Endodermal cell (in vitro differentiated cells): ENCODE results near the gene RASL11B. TPM values are rescaled to one million over a fixed set of nuclear protein-coding genes. Genes with fewer than 3 reads are reported as not detected.

Experiments
- DNase-seq: peaks from one replicate; pipeline ENCODE4 v3.0.0-alpha.2; 2017
- H3K27ac ChIP-seq: 2 replicates; pipeline ENCODE4 v1.5.1; 2013; ENCODE audit warnings: mild to moderate bottlenecking, low read depth, low read length, moderate library complexity
- H3K27me3 ChIP-seq: 2 replicates; pipeline ENCODE4 v1.6.1; 2013; ENCODE audit warnings: mild to moderate bottlenecking, low read length, moderate library complexity; ENCODE audit not compliant: insufficient read depth, control insufficient read depth, poor library complexity, severe bottlenecking
- H3K36me3 ChIP-seq: 2 replicates; pipeline ENCODE4 v1.7.0; 2013; ENCODE audit warnings: mild to moderate bottlenecking, low read length, moderate library complexity; ENCODE audit not compliant: control insufficient read depth, insufficient read depth
- H3K4me1 ChIP-seq: one replicate; pipeline ENCODE4 v1.7.0; 2013; ENCODE audit warnings: low read length; ENCODE audit not compliant: control insufficient read depth, insufficient read depth
- H3K4me3 ChIP-seq: 2 replicates; pipeline ENCODE4 v1.5.1; 2013; ENCODE audit warnings: mild to moderate bottlenecking, low read length, moderate library complexity
- H3K9ac ChIP-seq: 2 replicates; pipeline ENCODE4 v1.6.1; 2013; ENCODE audit warnings: mild to moderate bottlenecking, low read length, moderate library complexity; ENCODE audit not compliant: poor library complexity, severe bottlenecking; ENCODE audit errors: extremely low read depth
- H3K9me3 ChIP-seq: 2 replicates; pipeline ENCODE4 v1.6.1; 2013; ENCODE audit warnings: mild to moderate bottlenecking, low read length, moderate library complexity; ENCODE audit not compliant: control insufficient read depth
- H3K27ac Mint-ChIP-seq: 2 replicates; pipeline ENCODE4 v1.8.0; 2020; ENCODE audit warnings: mixed read lengths
- H3K27me3 Mint-ChIP-seq: 2 replicates; pipeline ENCODE4 v1.8.0; 2021; ENCODE audit warnings: mild to moderate bottlenecking, mixed read lengths; ENCODE audit not compliant: insufficient read depth
- H3K36me3 Mint-ChIP-seq: 2 replicates; pipeline ENCODE4 v1.8.0; 2020; ENCODE audit warnings: low read depth, mixed read lengths
- H3K4me1 Mint-ChIP-seq: 2 replicates; pipeline ENCODE4 v1.8.0; 2020; ENCODE audit warnings: mixed read lengths
- H3K4me3 Mint-ChIP-seq: 2 replicates; pipeline ENCODE4 v1.8.0; 2020; ENCODE audit warnings: mild to moderate bottlenecking, moderate library complexity, mixed read lengths
- H3K9me3 Mint-ChIP-seq: 2 replicates; pipeline ENCODE4 v1.8.0; 2020; ENCODE audit warnings: mild to moderate bottlenecking, mixed read lengths
- WGBS, 2 experiments: methylation state at CpG; one replicate each; pipeline versions ENCODE4 v1.1.5 to v1.1.7; 2013; ENCODE audit warnings: missing lambda C conversion rate in 2 of 2, mixed read lengths in 1 of 2; ENCODE audit not compliant: insufficient coverage in 1 of 2, insufficient read length in 1 of 2; 5-methylcytosine and 5-hydroxymethylcytosine counted together
- total RNA-seq, 2 donors: library from RNA; stranded (reverse); fragmentation: NEBNext Ultra II Directional in 1 of 2; extraction: Animal tissue kit (Norgen Biotek cat#: 25700) in 1 of 2; gene quantifications; 2 replicates in 1 of 2; 3 replicates in 1 of 2; pipeline ENCODE4 v1.2.1, GENCODE V29; 2021
- TF ChIP-seq, protein P1 (sequence below): fragments of 200-600 bp; sonication (generic); conservative IDR thresholded peaks from 2 replicates; pipeline ENCODE4 v1.5.0; 2021; ENCODE audit warnings: antibody characterized with exemption, mild to moderate bottlenecking

Gene RASL11B
- total RNA-seq, 2 donors from 2014 or later: 7.0 to 12.7 TPM

DNA sequence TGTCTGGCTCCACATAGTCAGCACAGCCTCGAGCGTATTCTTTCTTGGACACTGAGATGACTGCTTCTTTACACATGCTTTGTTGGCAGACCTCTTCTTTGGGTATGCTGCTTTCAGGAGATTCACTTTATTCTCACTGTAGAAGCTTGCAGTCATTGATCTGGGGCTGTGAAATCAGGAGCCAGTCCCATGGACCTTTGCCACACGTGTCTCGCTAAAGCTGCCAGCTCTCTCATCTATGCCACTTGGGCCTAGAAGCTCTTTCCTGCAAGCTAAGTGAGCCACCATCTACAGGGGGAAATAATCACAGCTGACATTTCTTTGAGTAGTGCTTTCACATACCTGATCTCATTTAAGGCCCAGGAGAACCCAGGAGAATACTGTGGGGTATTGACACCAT lies 5.0 kb downstream of the RASL11B start:
- WGBS, 2 experiments: 93 to 94% methylated on average over 4 of the region's 4 CpGs
- Mint-ChIP-seq H3K4me1 (peaks cover 34% of the 10 kb centered on the region), H3K4me3 (no peak overlapping the region), H3K36me3 (peaks cover 32% of the 10 kb centered on the region), H3K27ac (no peak overlapping the region), H3K27me3 (peaks cover 8% of the 10 kb centered on the region), H3K9me3 (no peaks in the 10 kb centered on the region)
- H3K36me3 ChIP-seq: peaks cover 39% of the 10 kb centered on the region
- no peak overlapping the region for H3K9ac ChIP-seq
- TF ChIP-seq, protein P1, sequence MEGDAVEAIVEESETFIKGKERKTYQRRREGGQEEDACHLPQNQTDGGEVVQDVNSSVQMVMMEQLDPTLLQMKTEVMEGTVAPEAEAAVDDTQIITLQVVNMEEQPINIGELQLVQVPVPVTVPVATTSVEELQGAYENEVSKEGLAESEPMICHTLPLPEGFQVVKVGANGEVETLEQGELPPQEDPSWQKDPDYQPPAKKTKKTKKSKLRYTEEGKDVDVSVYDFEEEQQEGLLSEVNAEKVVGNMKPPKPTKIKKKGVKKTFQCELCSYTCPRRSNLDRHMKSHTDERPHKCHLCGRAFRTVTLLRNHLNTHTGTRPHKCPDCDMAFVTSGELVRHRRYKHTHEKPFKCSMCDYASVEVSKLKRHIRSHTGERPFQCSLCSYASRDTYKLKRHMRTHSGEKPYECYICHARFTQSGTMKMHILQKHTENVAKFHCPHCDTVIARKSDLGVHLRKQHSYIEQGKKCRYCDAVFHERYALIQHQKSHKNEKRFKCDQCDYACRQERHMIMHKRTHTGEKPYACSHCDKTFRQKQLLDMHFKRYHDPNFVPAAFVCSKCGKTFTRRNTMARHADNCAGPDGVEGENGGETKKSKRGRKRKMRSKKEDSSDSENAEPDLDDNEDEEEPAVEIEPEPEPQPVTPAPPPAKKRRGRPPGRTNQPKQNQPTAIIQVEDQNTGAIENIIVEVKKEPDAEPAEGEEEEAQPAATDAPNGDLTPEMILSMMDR: no peak
- no peaks in the 10 kb centered on the region for H3K9me3 ChIP-seq
- H3K4me1 ChIP-seq: no peaks in the 10 kb centered on the region
- H3K27me3 ChIP-seq: no peaks in the 10 kb centered on the region
- H3K4me3 ChIP-seq: peak overlapping the region; percentile 96
- H3K27ac ChIP-seq: no peak overlapping the region
- no peak for DNase-seq

DNA sequence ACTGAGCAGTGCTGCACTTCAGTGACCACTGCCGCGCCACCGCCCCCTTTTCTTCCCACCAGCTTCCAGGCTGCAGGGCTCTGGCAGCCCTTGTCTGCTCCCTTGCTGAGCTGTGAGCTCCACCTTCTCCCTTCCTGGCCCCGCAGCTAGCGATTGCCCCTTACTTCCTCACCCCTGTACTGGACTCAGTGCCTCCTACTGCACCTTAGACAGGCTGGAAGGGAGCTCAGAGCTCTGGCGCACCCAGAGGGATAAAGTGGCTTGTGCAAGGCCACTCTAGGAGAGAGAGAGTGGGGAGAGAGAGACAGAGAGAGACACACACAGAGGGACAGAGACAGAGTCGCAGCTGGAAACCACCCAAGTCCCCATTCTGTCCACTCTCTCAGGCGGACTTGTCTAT lies 6.0 kb downstream of the RASL11B start:
- no peaks in the 10 kb centered on the region for H3K9me3 Mint-ChIP-seq
- H3K9ac ChIP-seq: no peak overlapping the region
- peaks cover 7% of the 10 kb centered on the region for H3K27me3 Mint-ChIP-seq
- DNase-seq: peak; percentile 85
- H3K36me3 ChIP-seq: peaks cover 39% of the 10 kb centered on the region
- no peaks in the 10 kb centered on the region for H3K9me3 ChIP-seq
- H3K27ac ChIP-seq: no peak overlapping the region
- no peak overlapping the region for H3K27ac Mint-ChIP-seq
- peaks cover 2% of the 10 kb centered on the region for H3K4me1 ChIP-seq
- H3K4me3 Mint-ChIP-seq: no peak overlapping the region
- 61 to 82% methylated on average over 4 to 8 of the region's 8 CpGs for WGBS, 2 experiments
- H3K4me3 ChIP-seq: no peak overlapping the region
- peaks cover 32% of the 10 kb centered on the region for H3K36me3 Mint-ChIP-seq
- no peaks in the 10 kb centered on the region for H3K27me3 ChIP-seq
- peaks cover 31% of the 10 kb centered on the region for H3K4me1 Mint-ChIP-seq
- TF ChIP-seq, protein P1: peak; percentile 48

DNA sequence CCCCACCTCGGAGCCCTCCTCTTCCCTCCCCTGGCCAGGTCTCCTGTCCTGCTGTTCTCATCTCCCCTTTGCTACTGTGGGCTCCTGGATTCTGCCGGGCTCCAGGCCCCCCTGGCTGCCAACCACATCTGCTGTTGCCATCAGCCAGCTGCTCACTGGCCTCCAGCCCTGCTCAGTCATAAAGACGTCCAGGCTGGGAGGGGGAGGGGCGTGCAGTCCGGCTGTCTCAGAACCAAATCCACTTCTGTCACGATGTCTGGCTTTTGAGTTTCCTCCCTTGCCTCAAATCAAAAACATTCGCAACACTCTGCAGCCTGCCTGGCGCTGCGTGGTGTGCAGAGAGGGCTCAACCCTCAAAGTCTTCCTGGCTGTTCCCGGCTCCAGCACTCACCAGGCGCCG lies 7.1 kb downstream of the RASL11B start:
- H3K9ac ChIP-seq: no peak overlapping the region
- TF ChIP-seq, protein P1: no peak
- no peaks in the 10 kb centered on the region for H3K27me3 ChIP-seq
- H3K9me3 ChIP-seq: no peaks in the 10 kb centered on the region
- no peak overlapping the region for H3K4me3 ChIP-seq
- H3K4me1 Mint-ChIP-seq: peaks cover 32% of the 10 kb centered on the region
- H3K27me3 Mint-ChIP-seq: peaks cover 4% of the 10 kb centered on the region
- H3K27ac ChIP-seq: peak overlapping the region; percentile 44
- peaks cover 7% of the 10 kb centered on the region for H3K4me1 ChIP-seq
- no peak for DNase-seq
- 84 to 95% methylated on average over 10 to 12 of the region's 12 CpGs for WGBS, 2 experiments
- H3K9me3 Mint-ChIP-seq: no peaks in the 10 kb centered on the region
- peaks cover 24% of the 10 kb centered on the region for H3K36me3 Mint-ChIP-seq
- H3K4me3 Mint-ChIP-seq: no peak overlapping the region
- H3K36me3 ChIP-seq: peaks cover 30% of the 10 kb centered on the region
- no peak overlapping the region for H3K27ac Mint-ChIP-seq
